Dedifferentiated amniotic fluid mesenchymal stem cell (primary cell): ENCODE measurements around the gene OSBPL10.

Experiments
- DNase-seq: peaks from one replicate; pipeline ENCODE4 v3.0.0-alpha.2; 2016; ENCODE audit errors: extremely low spot score

OSBPL10 gene

GRCh38 chr3:31667582-31667981 is 313.5 kb downstream of the OSBPL10 start:
- DNase-seq = no peak

- DNase-seq = no peak
Observed at GRCh38 chr3:31664031-31664430, 317.0 kb downstream of the OSBPL10 start.

- no peak for DNase-seq
Observed at GRCh38 chr3:31661993-31662670, 318.9 kb downstream of the OSBPL10 start.

- no peak for DNase-seq
Observed at GRCh38 chr3:31661286-31661685, 319.8 kb downstream of the OSBPL10 start.

GRCh38 chr3:31659246-31659645 is 321.8 kb downstream of the OSBPL10 start:
- no peak for DNase-seq

- no peak for DNase-seq
Observed at GRCh38 chr3:31654998-31655397, 326.1 kb downstream of the OSBPL10 start.

- no peak for DNase-seq
Observed at GRCh38 chr3:31653464-31653863, 327.6 kb downstream of the OSBPL10 start.

- DNase-seq = no peak
Observed at GRCh38 chr3:31652296-31652695, 328.8 kb downstream of the OSBPL10 start.

GRCh38 chr3:31648286-31648968 is 332.6 kb downstream of the OSBPL10 start:
- DNase-seq = no peak

GRCh38 chr3:31645256-31645655 is 335.8 kb downstream of the OSBPL10 start:
- no peak for DNase-seq

- DNase-seq = no peak
Observed at GRCh38 chr3:31639828-31640227, 341.2 kb downstream of the OSBPL10 start.

- DNase-seq = no peak
Observed at GRCh38 chr3:31636694-31637442, 344.2 kb downstream of the OSBPL10 start.

GRCh38 chr3:31636049-31636448 is 345.0 kb downstream of the OSBPL10 start:
- no peak for DNase-seq

- DNase-seq = no peak
Observed at GRCh38 chr3:31635545-31635944, 345.5 kb downstream of the OSBPL10 start.

GRCh38 chr3:31634476-31634875 is 346.6 kb downstream of the OSBPL10 start:
- peak; percentile 92 for DNase-seq

GRCh38 chr3:31629054-31629453 is 352.0 kb downstream of the OSBPL10 start:
- DNase-seq = no peak

GRCh38 chr3:31625358-31625757 is 355.7 kb downstream of the OSBPL10 start:
- DNase-seq = no peak

- no peak for DNase-seq
Observed at GRCh38 chr3:31624083-31624709, 356.9 kb downstream of the OSBPL10 start.

- DNase-seq = no peak
Observed at GRCh38 chr3:31622636-31623288, 358.3 kb downstream of the OSBPL10 start.

- no peak for DNase-seq
Observed at GRCh38 chr3:31621314-31621713, 359.7 kb downstream of the OSBPL10 start.

- no peak for DNase-seq
Observed at GRCh38 chr3:31620656-31621055, 360.4 kb downstream of the OSBPL10 start.

GRCh38 chr3:31616711-31617110 is 364.4 kb downstream of the OSBPL10 start:
- no peak for DNase-seq
